ENCODE results near the gene SLX9.

SLX9 gene

DNA sequence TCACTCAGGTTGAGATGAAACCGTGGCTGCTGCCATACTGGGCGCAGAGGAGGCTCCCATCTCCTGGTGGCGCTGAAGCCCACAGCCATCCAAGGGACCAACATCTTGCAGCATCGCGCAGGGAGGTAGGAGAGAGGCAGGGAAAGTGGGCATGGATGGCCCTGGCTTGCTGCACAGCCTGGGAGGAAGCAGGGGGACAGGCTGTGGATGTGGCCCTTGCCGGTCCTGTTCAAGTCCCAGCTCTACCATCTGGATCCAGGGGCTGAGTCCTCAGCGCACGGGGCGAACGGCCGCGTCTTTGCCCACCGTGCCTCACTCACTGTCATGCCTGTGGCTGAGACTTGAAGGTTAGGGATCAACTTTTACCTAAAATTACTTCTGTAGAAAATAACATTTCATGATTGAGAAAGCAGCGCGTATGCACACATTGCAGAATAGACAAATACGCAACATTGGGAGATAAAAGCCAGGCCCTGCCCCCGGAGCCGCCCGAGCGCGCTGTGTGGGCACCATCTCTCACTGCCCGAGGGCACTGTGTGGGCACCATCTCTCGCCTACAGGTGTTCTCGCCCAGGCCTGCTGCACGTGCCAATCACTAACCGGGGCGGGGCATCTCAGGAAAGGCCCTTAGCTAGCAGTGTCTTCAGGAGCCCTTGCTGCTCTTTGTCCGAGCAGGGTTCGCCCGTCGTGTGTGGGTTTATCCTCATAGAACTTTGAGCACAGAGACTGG, 11.5 kb downstream of the SLX9 start:
- Histone ChIP-seq H3K4me1 (ENCODE audit: control insufficient read depth, low read length) (no peaks in the 10 kb centered on the region), H3K4me3 (ENCODE audit: low read length) (no peak overlapping the region)

DNA sequence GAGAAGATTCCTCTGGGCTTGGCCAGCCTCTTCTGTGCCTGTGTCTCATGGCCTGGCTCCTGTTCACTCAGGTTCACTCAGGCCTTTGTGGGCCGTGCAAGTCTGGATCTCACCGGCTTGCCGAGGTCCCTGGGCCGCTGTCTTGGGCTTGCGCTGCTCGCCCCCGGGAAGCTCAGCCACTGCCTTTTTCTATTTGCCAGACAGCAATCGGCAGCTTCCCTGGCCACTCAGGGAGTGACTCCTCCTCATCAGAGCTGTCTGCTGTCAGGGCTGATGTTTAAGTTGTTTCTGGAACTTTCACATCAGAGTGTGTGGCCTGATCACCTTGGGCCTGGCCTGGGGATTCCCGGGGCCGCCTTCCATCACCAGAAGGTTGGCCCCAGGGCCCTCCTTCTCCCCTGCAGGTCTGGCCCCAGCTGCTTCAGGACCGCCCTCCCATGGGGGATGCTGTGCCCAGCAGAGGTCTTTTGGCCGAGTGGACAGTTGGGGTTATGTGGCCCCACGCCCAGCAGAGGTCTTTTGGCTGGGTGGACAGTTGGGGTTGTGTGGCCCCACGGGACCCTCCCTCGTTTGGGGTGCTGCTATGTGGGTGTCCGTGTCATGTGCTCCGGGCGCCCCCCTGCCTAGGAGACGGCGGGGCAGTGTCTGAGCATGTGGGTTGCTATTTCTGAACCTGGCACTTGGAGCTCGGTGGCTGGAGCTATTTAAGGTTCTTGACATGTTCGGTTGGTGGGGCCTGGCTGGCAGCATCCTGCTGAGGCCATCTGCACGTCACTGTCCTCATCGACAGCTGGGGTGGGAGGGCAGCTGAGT, 12.5 kb downstream of the SLX9 start:
- H4K20me1 ChIP-seq (ENCODE audit: control insufficient read depth, insufficient read depth, low read depth, low read length) = peaks cover 18% of the 10 kb centered on the region; the same call in 1 of the 2 replicates
- no peaks in the 10 kb centered on the region for H3K4me1 ChIP-seq (ENCODE audit: control insufficient read depth, low read length)
- no peak for TF ChIP-seq CTCF (IDR thresholded peaks at IDR 0.05; ENCODE audit: low read depth, low read length, poor library complexity, severe bottlenecking)
- no peak for TF ChIP-seq EZH2phosphoT487 (IDR thresholded peaks at IDR 0.05; ENCODE audit: borderline replicate concordance, low read length)

More for the DNA sequence above, 11.5 kb downstream of the SLX9 start:
- TF ChIP-seq CTCF (IDR thresholded peaks at IDR 0.05; ENCODE audit: low read depth, low read length, poor library complexity, severe bottlenecking) (no peak), EZH2phosphoT487 (IDR thresholded peaks at IDR 0.05; ENCODE audit: borderline replicate concordance, low read length) (no peak)
- no peaks in the 10 kb centered on the region for H3K9me2 ChIP-seq (replicated peaks; ENCODE audit: control insufficient read depth, low read length)
- no peak overlapping the region for H3K4me2 ChIP-seq (ENCODE audit: low read length)
- no peaks in the 10 kb centered on the region for H3K27me3 ChIP-seq (ENCODE audit: control insufficient read depth, low read length)
- H3F3A ChIP-seq (ENCODE audit: control insufficient read depth, insufficient read depth) = no peaks in the 10 kb centered on the region
- no peaks in the 10 kb centered on the region for H3K9me3 ChIP-seq (ENCODE audit: control insufficient read depth, insufficient read depth, low read length)
- H3K36me3 ChIP-seq (ENCODE audit: control insufficient read depth, low read length) = peaks cover 39% of the 10 kb centered on the region
- H3K79me2 ChIP-seq (ENCODE audit: control insufficient read depth, low read length) = peaks cover 84% of the 10 kb centered on the region
- no peak overlapping the region for H3K27ac ChIP-seq (ENCODE audit: low read depth, low read length)
- H4K20me1 ChIP-seq (ENCODE audit: control insufficient read depth, insufficient read depth, low read depth, low read length) = peaks cover 16% of the 10 kb centered on the region; the same call in 1 of the 2 replicates

DNA sequence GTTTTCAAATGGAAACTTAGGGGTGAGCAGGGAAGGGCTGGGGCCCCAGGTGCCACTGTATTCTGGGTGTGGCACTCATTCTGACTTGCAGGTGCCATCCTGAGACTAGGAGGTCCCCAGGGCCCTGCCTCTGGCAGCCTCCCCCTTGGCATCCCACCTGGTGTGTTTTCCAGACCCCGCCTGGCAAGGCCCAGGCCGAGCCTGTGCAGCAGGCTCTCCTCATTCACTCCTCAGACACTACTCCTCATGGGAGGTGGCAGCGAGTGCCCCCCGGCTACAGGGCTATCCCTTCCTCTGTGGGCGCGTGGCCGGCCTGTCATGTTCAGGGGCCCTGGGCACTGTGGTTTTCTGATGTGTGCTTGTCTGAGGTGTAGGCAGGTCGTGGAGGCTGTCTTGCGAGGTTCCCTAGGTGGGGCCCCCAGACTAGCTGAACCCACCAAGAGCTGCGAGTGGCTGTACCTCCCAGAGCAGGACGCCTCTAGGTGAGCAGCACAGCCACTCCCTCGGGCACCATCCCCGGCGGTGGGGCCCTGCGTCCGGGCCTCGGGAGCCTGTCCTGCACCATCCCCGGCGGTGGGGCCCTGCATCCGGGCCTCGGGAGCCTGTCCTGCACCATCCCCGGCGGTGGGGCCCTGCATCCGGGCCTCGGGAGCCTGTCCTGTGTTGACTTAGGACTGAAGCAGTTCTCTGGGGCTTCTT, 13.2 kb downstream of the SLX9 start:
- Histone ChIP-seq H3K9me3 (ENCODE audit: control insufficient read depth, insufficient read depth, low read length) (no peaks in the 10 kb centered on the region), H4K20me1 (ENCODE audit: control insufficient read depth, insufficient read depth, low read depth, low read length) (peaks cover 22% of the 10 kb centered on the region; the same call in 1 of the 2 replicates), H3F3A (ENCODE audit: control insufficient read depth, insufficient read depth) (no peaks in the 10 kb centered on the region), H3K36me3 (ENCODE audit: control insufficient read depth, low read length) (peaks cover 34% of the 10 kb centered on the region), H3K4me1 (ENCODE audit: control insufficient read depth, low read length) (no peaks in the 10 kb centered on the region), H3K4me3 (ENCODE audit: low read length) (no peak overlapping the region), H3K27ac (ENCODE audit: low read depth, low read length) (no peak overlapping the region), H3K9me2 (replicated peaks; ENCODE audit: control insufficient read depth, low read length) (no peaks in the 10 kb centered on the region), H3K27me3 (ENCODE audit: control insufficient read depth, low read length) (no peaks in the 10 kb centered on the region), H3K79me2 (ENCODE audit: control insufficient read depth, low read length) (peaks cover 72% of the 10 kb centered on the region), H3K4me2 (ENCODE audit: low read length) (no peak overlapping the region)
- TF ChIP-seq EZH2phosphoT487 (IDR thresholded peaks at IDR 0.05; ENCODE audit: borderline replicate concordance, low read length) (no peak), CTCF (IDR thresholded peaks at IDR 0.05; ENCODE audit: low read depth, low read length, poor library complexity, severe bottlenecking) (no peak)

More for the DNA sequence above, 12.5 kb downstream of the SLX9 start:
- Histone ChIP-seq H3K27me3 (ENCODE audit: control insufficient read depth, low read length) (no peaks in the 10 kb centered on the region), H3K4me2 (ENCODE audit: low read length) (no peak overlapping the region), H3K36me3 (ENCODE audit: control insufficient read depth, low read length) (peaks cover 38% of the 10 kb centered on the region), H3K4me3 (ENCODE audit: low read length) (no peak overlapping the region), H3K9me3 (ENCODE audit: control insufficient read depth, insufficient read depth, low read length) (no peaks in the 10 kb centered on the region), H3K79me2 (ENCODE audit: control insufficient read depth, low read length) (peaks cover 75% of the 10 kb centered on the region), H3K27ac (ENCODE audit: low read depth, low read length) (no peak overlapping the region), H3K9me2 (replicated peaks; ENCODE audit: control insufficient read depth, low read length) (no peaks in the 10 kb centered on the region), H3F3A (ENCODE audit: control insufficient read depth, insufficient read depth) (no peaks in the 10 kb centered on the region)
